GM10847 (cell line): ENCODE measurements around the gene PERCC1.

Source experiments
- POLR2A ChIP-seq: IDR thresholded peaks from 2 replicates; pipeline ENCODE4 v1.6.1; 2011; ENCODE audit not compliant: insufficient read length; ENCODE audit errors: extremely low read depth

The PERCC1 gene

DNA sequence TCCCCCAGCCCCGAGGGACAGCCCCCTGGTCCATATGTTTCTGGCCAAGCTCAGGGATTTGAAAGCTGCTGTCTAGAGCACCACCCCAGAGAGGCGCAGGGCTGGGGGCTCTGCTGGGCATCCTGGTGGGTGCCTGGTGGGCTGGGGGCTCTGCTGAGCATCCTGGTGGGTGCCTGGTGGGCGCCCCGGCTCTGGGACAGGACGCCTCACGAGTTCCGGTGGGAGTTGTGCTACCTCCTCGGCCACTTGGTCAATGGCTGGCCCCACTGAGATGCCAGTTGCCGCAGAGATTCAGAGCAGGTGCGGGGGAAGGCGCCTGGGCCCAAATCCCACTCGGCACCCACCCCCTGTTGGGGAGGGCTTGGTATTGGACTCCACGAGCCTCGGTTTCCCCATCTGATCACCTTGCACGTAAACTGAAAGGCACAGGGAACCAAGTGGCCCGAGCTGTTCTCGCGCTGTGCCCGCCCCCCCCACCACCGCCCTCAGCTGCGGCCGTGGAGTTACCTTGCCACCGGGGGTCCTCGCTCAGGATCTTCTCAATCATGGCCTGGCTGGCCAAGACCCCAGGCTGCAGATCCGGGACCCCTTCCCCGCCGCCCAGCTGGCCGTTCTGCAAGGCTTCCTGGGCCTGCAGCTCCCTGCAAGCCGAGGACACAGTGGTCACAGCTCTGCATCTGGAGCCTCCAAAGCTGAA lies 29.7 kb upstream of the PERCC1 start:
- TF ChIP-seq POLR2A, result no peak

DNA sequence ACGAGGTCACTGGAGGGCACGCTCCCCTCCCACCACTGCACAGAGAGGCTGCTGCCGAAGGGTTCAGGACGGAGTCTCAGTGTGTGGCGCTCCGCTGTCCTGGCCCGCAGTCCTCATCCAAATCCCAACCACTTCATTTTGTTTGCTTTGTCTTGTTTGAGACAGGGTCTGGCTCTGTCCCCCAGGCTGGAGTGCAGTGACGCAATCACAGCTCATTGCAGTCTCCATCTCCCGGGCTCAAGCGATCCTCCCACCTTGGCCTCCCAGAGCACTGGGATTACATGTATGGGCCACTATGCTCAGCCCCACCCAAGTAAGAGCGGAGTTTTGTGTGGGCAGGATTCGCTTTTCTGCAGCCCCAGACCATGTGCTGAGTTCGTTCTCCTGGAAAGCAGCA lies 29.1 kb upstream of the PERCC1 start:
- no peak for TF ChIP-seq POLR2A

GRCh38 chr16:1403036-1403435 lies 27.8 kb upstream of the PERCC1 start:
- TF ChIP-seq POLR2A, result no peak

DNA sequence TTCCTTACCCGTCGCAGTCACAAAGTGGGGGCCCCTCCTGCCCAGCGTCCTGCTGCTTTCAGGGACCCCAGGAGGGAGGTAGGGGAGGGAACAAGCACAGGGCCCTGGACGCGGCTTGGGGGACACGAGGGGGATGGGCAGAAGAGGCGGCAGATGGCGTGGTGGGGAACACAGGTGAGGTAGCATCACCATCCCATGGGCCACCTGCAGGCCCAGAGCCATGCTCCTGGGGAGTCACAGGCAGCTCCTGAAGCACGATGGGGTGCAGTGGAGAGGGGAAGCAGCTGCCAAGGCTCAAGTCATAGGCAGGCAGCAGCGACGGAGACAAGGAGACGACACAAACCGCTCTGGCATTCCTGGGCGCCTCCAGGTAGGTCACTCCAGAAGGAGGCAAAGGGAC lies 27.1 kb upstream of the PERCC1 start:
- TF ChIP-seq POLR2A, result no peak

DNA sequence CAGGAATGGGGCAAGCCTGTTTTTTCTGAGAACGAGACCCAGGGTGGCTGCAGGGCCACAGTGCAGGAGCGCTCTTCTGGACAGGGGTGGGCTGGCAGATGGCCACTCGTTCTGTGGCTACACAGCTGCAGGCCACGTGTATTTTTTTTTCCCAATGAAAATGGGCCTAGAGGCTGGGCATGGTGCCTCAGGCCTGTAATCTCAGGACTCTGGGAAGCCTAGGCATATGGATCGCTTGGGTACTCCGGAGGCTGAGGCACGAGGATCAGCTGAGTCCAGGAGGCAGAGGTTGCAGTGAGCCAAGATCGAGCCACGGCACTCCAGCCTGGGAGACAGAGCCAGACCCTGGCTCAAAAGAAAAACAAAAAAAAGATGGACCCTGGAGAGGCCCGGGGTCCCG lies 23.1 kb upstream of the PERCC1 start:
- TF ChIP-seq POLR2A, result no peak

DNA sequence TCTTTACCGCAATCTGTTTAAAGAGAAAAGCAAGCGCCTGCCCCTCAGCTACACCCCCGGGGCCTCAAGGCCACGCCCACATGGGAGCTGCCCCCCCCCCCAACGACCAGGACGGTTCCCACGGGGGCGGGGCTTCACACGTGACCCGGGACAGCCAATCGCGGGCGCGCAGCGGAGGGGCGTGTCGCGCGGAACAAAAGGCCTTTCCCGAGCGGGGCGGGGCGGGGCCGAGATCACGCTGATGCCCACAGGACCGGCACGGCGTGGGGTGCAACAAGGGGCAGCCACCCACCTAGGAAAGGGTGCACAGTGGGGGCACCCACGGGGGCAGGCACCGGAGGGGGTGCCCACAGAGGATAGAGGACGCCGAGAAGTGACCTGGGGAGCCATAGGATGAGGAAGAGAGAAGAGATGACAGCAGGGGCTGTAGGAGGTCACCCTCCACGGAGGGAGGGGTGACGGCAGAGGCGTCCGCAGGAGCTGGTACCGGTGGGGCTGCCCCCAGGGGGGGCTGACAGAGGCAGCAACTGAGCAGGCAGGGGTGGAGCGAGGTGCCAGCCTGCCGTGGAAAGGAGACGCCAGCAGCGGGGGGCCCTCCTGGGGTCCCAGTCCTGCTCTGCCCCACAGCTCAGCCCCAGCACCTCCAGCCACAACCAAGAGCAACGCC lies 22.6 kb upstream of the PERCC1 start:
- no peak for TF ChIP-seq POLR2A

DNA sequence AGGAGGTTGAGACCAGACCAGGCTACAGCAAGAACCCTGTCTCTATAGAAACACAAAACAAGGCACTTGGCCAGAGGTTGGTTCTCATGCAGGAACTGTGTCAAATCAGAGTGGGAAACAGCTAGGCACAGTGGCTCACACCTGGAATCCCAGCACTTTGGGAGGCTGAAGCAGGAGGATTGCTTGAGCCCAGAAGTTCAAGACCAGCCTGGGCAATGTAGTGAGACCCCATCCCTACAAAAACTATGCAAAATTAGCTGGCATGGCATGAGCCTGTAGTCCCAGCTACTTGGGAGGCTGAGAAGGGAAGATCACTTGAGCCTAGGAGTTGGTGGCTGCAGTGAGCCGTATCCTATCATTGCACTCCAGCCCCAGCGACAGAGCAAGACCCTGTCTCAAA lies 18.0 kb upstream of the PERCC1 start:
- TF ChIP-seq POLR2A, result no peak

GRCh38 chr16:1413684-1414531 lies 17.0 kb upstream of the PERCC1 start:
- no peak for TF ChIP-seq POLR2A

- TF ChIP-seq POLR2A, result peak; percentile 43
Observed at GRCh38 chr16:1414532-1415260, 16.2 kb upstream of the PERCC1 start, which contains the start of gene UNKL. Gene UNKL, minus strand, starts transcription at chr16:1414704. Its CDS starts 13 bp downstream, at chr16:1414691.

DNA sequence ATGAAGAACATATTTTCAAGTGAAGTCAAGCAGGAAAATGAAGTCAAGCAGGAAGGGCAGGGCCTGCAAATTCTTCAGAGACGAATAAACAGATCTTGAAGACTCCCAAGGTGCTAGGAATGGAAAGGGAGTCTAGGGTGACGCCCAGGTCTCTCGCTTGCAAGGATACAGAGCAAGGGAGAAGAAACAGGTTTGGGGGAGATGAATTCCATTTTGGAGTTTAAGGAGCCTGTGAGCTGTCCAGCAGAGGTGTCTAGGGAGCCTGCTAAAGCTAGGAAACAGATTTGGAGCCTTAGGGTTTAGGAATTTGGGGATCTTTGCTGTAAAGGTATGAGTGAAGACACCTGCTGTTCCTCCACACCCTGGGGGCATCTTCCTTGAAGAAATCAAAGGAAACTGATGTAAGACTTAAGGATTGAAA lies 14.3 kb upstream of the PERCC1 start:
- no peak for TF ChIP-seq POLR2A

DNA sequence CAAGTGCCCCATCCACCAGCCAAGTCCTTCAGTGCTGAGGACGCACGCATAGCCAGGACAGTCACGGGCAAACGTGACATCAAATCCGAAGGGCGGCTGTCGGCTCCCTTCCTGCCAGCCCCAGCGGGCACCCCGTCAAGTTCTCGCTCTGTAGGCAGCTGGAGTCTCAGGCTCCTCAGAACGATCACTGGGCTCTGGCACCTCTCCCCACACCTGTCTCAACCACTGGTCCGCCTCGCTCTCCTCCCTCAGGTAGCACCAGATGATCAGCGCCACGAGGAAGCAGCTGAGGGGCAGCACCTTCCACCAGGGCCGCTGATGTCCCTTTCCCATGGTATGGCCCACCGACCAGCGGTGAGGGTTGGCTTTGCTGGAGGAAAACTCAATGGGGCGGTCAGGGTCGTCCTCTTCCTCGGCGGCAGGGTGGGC lies 10.8 kb upstream of the PERCC1 start:
- no peak for TF ChIP-seq POLR2A

- TF ChIP-seq POLR2A, result no peak
Observed at GRCh38 chr16:1422076-1422475, 8.8 kb upstream of the PERCC1 start.

- no peak for TF ChIP-seq POLR2A
Observed at GRCh38 chr16:1424028-1424427, 6.8 kb upstream of the PERCC1 start.

DNA sequence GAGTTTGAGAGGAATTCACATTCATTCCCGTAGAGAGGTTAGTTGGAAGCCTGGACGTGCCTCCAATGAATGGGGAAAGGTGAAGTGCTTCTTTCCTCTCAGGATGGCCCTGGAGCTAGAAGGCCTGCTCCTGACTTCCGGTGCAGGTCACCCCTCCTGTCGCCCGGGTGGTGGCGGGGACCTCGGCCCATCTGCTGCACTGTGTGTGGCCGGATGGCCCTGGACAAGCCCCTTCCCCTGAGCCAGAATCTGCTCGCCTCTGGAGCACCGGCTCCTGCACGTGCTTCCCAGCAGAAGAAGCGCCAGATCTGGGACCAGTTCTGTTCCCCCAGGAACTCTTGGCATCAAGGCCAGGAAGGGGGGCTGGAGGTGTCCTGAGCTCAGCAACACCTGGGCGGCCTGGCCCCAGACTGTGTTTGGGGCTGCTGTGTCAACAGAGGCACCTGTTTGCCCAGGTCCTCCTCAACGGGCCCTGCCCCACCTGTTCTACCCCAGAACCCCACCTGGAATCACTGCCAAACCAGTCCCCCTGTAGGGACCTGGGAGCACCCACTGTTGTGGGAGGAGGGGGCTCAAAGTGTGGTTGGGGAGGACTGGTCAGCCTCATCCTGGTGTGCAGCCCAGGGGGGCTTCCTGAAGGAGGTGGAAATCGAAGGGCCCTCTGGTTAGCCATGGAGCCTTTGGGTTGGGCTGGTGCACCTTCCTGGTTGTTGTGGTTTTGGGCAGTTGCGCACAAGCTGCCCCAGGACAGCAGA lies 5.1 kb upstream of the PERCC1 start:
- no peak for TF ChIP-seq POLR2A
